Mucosa of descending colon (tissue), 3 donors: ENCODE measurements around the gene VPREB1. TPM values are rescaled to one million over a fixed set of nuclear protein-coding genes. Genes with fewer than 3 reads are reported as not detected.
"Not testable (repeated sequence)": the region's sequence is repeated elsewhere in the genome, so short reads cannot be mapped to it uniquely, and the experiment has no call there.

ENCODE experiments used
- ATAC-seq: fragments of 200-7000 bp; cut with Tn5 transposase; one replicate; pipeline ENCODE4 v1.9.1; 2020; ENCODE audit warnings: mild to moderate bottlenecking, moderate library complexity
- DNase-seq, 3 donors: peaks; one replicate each; pipeline ENCODE4 v3.0.0-alpha.2; 2020
- H3K36me3 ChIP-seq: fragments of 200-600 bp; one replicate; pipeline ENCODE4 v1.8.0; 2021; ENCODE audit warnings: low read depth, mild to moderate bottlenecking
- H3K4me1 ChIP-seq: fragments of 200-600 bp; one replicate; pipeline ENCODE4 v1.8.0; 2021; ENCODE audit warnings: low read depth, mild to moderate bottlenecking
- H3K4me3 ChIP-seq: fragments of 200-600 bp; one replicate; pipeline ENCODE4 v1.8.0; 2021; ENCODE audit warnings: mild to moderate bottlenecking
- H3K9me3 ChIP-seq: fragments of 200-600 bp; one replicate; pipeline ENCODE4 v1.8.0; 2021; ENCODE audit warnings: mild to moderate bottlenecking
- intact Hi-C, 2 donors: fragments of 100-400 bp; cut with DNase I in 1 of 2; cut with micrococcal nuclease in 1 of 2; formaldehyde crosslinking; loops; one replicate each; pipeline versions ENCODE4 v1.11.0 to v1.11.1; 2022; cut with DNase I, micrococcal nuclease
- total RNA-seq, 3 donors: library from RNA; stranded (reverse); fragmentation: NEBNext Ultra II Directional in 2 of 3; extraction: Animal tissue kit (Norgen Biotek cat#: 25700) in 2 of 3; gene quantifications; one replicate each; pipeline versions ENCODE4 v1.2.1 to v1.2.4, GENCODE V29; 2021 to 2023
- TF ChIP-seq, protein P1 (sequence below): fragments of 200-600 bp; IDR thresholded peaks from one replicate; pipeline ENCODE4 v1.8.0; 2022; ENCODE audit warnings: antibody characterized with exemption, mild to moderate bottlenecking
- donor health status: DM: no; HTN: no; CAD: no; lungs with moderate emphysema.
- donor health status: DM: no; HTN: no; CAD: no.
- donor health status: DM: no; HTN: yes; CAD: no.

Gene VPREB1
- total RNA-seq, 3 donors from 2014 or later = not detected

GRCh38 chr22:22245935-22246525 is 1.4 kb downstream of the VPREB1 start:
- intact Hi-C loops = no loop called here
- DNase-seq (no peak), ATAC-seq (no peak)
- TF ChIP-seq, protein P1, sequence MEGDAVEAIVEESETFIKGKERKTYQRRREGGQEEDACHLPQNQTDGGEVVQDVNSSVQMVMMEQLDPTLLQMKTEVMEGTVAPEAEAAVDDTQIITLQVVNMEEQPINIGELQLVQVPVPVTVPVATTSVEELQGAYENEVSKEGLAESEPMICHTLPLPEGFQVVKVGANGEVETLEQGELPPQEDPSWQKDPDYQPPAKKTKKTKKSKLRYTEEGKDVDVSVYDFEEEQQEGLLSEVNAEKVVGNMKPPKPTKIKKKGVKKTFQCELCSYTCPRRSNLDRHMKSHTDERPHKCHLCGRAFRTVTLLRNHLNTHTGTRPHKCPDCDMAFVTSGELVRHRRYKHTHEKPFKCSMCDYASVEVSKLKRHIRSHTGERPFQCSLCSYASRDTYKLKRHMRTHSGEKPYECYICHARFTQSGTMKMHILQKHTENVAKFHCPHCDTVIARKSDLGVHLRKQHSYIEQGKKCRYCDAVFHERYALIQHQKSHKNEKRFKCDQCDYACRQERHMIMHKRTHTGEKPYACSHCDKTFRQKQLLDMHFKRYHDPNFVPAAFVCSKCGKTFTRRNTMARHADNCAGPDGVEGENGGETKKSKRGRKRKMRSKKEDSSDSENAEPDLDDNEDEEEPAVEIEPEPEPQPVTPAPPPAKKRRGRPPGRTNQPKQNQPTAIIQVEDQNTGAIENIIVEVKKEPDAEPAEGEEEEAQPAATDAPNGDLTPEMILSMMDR = no peak
- Histone ChIP-seq H3K4me1 (no peaks in the 10 kb centered on the region), H3K36me3 (no peaks in the 10 kb centered on the region), H3K9me3 (no peaks in the 10 kb centered on the region), H3K4me3 (no peak overlapping the region)

GRCh38 chr22:22246706-22247105 is 2.1 kb downstream of the VPREB1 start:
- TF ChIP-seq, protein P1 = no peak
- no peak for ATAC-seq
- intact Hi-C loops = no loop called here

GRCh38 chr22:22248878-22249277 is 4.3 kb downstream of the VPREB1 start:
- Histone ChIP-seq H3K4me3 (no peak overlapping the region), H3K4me1 (no peaks in the 10 kb centered on the region), H3K9me3 (no peaks in the 10 kb centered on the region), H3K36me3 (no peaks in the 10 kb centered on the region)
- TF ChIP-seq, protein P1 = no peak
- intact Hi-C loops = no loop called here
- DNase-seq (no peak), ATAC-seq (no peak)

More at GRCh38 chr22:22246706-22247105, 2.1 kb downstream of the VPREB1 start:
- Histone ChIP-seq H3K4me1 (no peaks in the 10 kb centered on the region), H3K4me3 (no peak overlapping the region), H3K36me3 (no peaks in the 10 kb centered on the region), H3K9me3 (no peaks in the 10 kb centered on the region)
- no peak for DNase-seq

DNA sequence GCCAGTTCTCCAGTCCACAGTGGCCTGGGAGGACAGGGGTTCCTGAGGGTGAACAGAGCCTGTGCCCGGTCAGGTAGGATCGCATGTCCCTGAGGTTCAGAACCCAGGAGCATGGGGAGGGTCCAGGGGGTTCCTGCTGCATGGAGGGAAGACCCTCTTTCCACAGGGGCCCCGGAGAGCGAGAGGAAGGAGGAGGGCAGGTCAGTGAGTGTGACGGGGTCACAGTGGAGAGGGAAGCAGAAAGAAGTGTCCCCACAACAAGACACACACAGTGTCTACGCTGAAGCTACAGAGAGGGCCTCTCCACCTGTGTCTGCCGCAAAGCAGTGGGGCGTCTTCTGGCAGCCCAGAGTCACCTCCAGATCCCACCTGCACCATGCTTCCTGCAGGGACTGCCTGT is 6.1 kb downstream of the VPREB1 start:
- H3K36me3 ChIP-seq, H3K9me3 ChIP-seq, H3K4me3 ChIP-seq, H3K4me1 ChIP-seq, DNase-seq, intact Hi-C loops, ATAC-seq: not testable (repeated sequence)

DNA sequence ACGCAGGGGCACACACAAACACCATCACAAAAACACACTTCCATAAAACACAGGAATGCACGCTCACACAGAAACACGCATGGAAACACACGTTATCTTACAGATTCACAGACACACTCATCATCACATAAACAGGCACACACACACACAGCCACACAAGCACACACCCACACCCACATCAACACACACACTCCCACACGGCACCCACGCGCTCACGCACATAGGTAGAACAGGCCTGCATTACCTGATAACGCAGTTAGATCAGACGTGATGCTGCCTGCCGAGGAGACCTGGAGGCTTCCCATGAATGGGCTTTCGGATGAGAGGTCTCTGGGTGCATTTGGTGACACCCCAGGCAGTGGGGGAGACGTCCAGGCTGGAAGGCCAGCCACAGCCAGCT is 11.5 kb downstream of the VPREB1 start:
- intact Hi-C loops, DNase-seq, ATAC-seq, H3K9me3 ChIP-seq, H3K36me3 ChIP-seq, H3K4me1 ChIP-seq, H3K4me3 ChIP-seq: not testable (repeated sequence)

GRCh38 chr22:22258597-22259415 is 14.2 kb downstream of the VPREB1 start:
- intact Hi-C loops = not testable (repeated sequence)

DNA sequence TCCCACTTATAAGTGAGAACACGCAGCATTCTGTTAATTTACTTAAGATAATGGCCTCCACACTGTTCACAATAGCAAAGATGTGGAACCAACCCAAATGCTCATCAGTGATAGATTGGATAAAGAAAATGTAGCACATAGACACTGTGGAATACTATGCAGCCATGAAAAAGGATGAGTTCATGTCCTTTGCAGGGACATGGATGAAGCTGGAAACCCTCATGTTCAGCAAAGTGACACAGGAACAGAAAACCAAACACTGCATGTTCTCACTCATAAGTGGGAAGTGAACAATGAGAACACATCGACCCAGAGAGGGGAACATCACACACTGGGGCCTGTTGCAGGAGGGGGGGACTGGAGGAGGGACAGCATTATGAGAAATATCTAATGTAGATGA is 15.6 kb downstream of the VPREB1 start:
- H3K4me3 ChIP-seq, intact Hi-C loops, H3K4me1 ChIP-seq, H3K9me3 ChIP-seq, ATAC-seq, DNase-seq, H3K36me3 ChIP-seq: not testable (repeated sequence)

More at GRCh38 chr22:22258597-22259415, 14.2 kb downstream of the VPREB1 start:
- H3K4me1 ChIP-seq, DNase-seq, H3K9me3 ChIP-seq, H3K36me3 ChIP-seq, ATAC-seq, H3K4me3 ChIP-seq: not testable (repeated sequence)

DNA sequence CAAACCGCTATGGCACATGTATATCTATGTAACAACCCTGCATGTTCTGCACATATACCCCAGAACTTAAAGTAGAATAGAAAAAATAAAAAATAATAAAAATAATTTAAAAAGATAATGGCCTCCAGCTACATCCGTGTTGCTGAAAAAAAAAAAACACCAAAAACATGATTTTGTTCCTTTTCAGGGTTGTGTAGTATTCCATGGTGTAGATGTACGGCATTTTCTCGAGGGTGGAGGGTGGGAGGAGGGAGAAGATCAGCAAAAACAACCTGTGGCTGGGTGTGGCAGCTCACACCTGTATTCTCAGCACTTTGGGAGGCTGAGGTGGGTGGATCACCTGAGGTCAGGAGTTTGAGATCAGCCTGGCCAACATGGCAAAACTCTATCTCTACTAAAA is 16.0 kb downstream of the VPREB1 start:
- ATAC-seq, H3K4me1 ChIP-seq, intact Hi-C loops, H3K9me3 ChIP-seq, DNase-seq, H3K36me3 ChIP-seq, H3K4me3 ChIP-seq: not testable (repeated sequence)

DNA sequence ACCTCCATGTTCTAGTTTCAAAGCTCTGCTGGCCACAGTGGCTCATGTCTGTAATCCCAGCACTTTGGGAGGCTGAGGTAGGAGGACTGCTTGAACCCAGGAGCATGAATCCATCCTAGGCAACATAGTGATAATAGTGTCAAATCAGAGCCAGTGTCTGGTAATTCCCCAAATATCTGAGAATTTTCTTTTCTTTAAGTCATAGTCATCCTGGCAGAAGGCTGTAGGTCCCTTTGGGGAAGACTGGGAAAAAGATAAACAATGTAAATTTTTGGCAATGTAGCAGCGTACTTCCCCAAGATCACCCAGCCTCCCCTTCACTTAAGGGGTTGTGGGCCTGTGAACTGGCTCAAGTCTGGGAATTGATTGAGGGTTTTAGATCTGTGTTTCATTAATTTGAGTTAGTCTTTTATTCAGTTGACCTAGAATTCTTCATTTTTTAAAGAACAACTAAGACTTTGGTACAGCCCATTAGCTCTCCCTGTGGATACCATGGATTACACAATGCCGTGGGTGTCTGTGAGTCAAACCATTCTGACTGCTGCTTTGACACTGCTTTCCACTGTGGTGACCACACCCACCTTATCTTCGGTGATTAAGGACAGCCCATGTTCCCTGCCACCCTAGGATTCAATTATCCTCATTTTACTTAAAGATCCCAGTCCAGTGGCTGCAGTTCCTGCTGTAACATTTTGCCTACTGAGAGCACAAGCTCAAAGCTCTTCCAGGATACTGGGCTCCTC is 17.9 kb downstream of the VPREB1 start:
- intact Hi-C loops, H3K4me3 ChIP-seq, DNase-seq, H3K4me1 ChIP-seq, H3K9me3 ChIP-seq, ATAC-seq, H3K36me3 ChIP-seq: not testable (repeated sequence)

DNA sequence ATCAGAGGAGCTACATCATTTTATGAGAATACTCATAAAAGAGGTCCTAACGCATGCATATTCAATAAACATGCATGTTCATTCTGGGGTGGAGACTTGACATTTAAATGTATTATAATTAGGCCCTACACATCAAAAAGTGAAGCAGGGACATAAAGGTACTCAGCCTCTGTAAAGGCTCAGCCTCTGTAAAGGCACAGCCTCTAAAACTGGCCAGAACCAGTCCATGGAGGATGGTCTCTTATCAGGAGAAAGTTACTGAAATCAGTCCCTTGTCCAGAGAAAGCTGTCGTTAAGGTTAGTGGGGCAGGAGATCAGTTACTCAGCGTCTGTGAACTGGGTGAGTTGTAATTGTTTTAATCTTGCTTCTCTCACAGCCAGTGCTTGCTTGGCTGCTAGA is 19.2 kb downstream of the VPREB1 start:
- H3K9me3 ChIP-seq, ATAC-seq, H3K4me3 ChIP-seq, H3K36me3 ChIP-seq, intact Hi-C loops, H3K4me1 ChIP-seq, DNase-seq: not testable (repeated sequence)
